H1 (cell line): ENCODE measurements around the gene OTUD1. TPM values are rescaled to one million over a fixed set of nuclear protein-coding genes. Genes with fewer than 3 reads are reported as not detected.
A peak's percentile ranks its signal among the peaks of the same experiment; 100 is the strongest.

Source experiments
- CTCF ChIA-PET: fragments of 300-600 bp; sonication (Branson Sonifier 250); formaldehyde crosslinking; loops from one replicate; lab custom pipeline; 2021; ENCODE audit not compliant: partially characterized antibody; lab: Charles Lee
- POLR2A ChIA-PET: fragments of 300-600 bp; sonication (Branson Sonifier 250); formaldehyde crosslinking; loops from one replicate; lab custom pipeline; 2021; ENCODE audit warnings: inconsistent platforms; ENCODE audit not compliant: partially characterized antibody; lab: Charles Lee
- DNase-seq, 2 experiments: peaks; one replicate each; pipeline versions ENCODE4 v3.0.0 to v3.0.0-alpha.2; 2010 to 2022; ENCODE audit warnings: low spot score in 2 of 2, low read depth in 1 of 2, mixed read lengths in 1 of 2
- FAIRE-seq: peaks from 2 replicates; lab custom pipeline; 2011; peaks lifted over from hg19 to GRCh38; lab: Jason Lieb, UNC
- H2AFZ ChIP-seq: 2 replicates; pipeline ENCODE4 v1.8.1; 2012; ENCODE audit warnings: low read length, inconsistent platforms
- H2AK5ac ChIP-seq: 2 replicates; pipeline ENCODE4 v1.6.1; 2013; ENCODE audit warnings: low read depth, low read length
- H2BK120ac ChIP-seq: replicated peaks from 2 replicates; pipeline ENCODE3; 2013; ENCODE audit warnings: low read depth, low read length, inconsistent platforms
- H2BK12ac ChIP-seq: 2 replicates; pipeline ENCODE4 v1.6.1; 2013; ENCODE audit warnings: low read depth, low read length
- H2BK15ac ChIP-seq: 2 replicates; pipeline ENCODE4 v1.6.1; 2013; ENCODE audit warnings: low read length
- H2BK20ac ChIP-seq: 2 replicates; pipeline ENCODE4 v1.6.1; 2013; ENCODE audit warnings: low read length
- H2BK5ac ChIP-seq: 2 replicates; pipeline ENCODE4 v1.6.1; 2013; ENCODE audit warnings: low read depth, low read length
- H3K14ac ChIP-seq: 2 replicates; pipeline ENCODE4 v1.6.1; 2013; ENCODE audit warnings: inconsistent platforms; ENCODE audit not compliant: insufficient read length
- H3K18ac ChIP-seq: 2 replicates; pipeline ENCODE4 v1.6.1; 2013; ENCODE audit warnings: low read length; ENCODE audit errors: extremely low read depth
- H3K23ac ChIP-seq: 2 replicates; pipeline ENCODE4 v1.6.1; 2013; ENCODE audit warnings: inconsistent platforms; ENCODE audit not compliant: insufficient read length
- H3K23me2 ChIP-seq: 2 replicates; pipeline ENCODE4 v1.6.1; 2013; ENCODE audit warnings: low read depth, low read length
- H3K27ac ChIP-seq: 2 replicates; pipeline ENCODE4 v1.6.1; 2011; ENCODE audit warnings: low read depth, low read length, inconsistent platforms
- H3K27me3 ChIP-seq, 4 experiments: replicated peaks in 1 of 4; 1 replicate in 1 of 4; 2 replicates in 3 of 4; pipeline versions ENCODE4 v1.6.1 to v1.8.1; 2011 to 2013; ENCODE audit warnings: low read length in 3 of 4, mild to moderate bottlenecking in 3 of 4, inconsistent platforms in 2 of 4, mixed read lengths in 2 of 4, moderate library complexity in 1 of 4; ENCODE audit not compliant: control insufficient read depth in 3 of 4, insufficient read depth in 3 of 4; ENCODE audit errors: extremely low read depth in 1 of 4
- H3K36me3 ChIP-seq, 4 experiments: 2 replicates each; pipeline versions ENCODE4 v1.6.1 to v1.8.1; 2011 to 2013; ENCODE audit warnings: mild to moderate bottlenecking in 4 of 4, low read length in 3 of 4, moderate library complexity in 2 of 4, control low read depth in 1 of 4, inconsistent platforms in 1 of 4; ENCODE audit not compliant: insufficient read depth in 4 of 4, control insufficient read depth in 2 of 4
- H3K4ac ChIP-seq: replicated peaks from 2 replicates; pipeline ENCODE3; 2013; ENCODE audit warnings: low read length, low read depth, mixed read lengths, inconsistent platforms; ENCODE audit not compliant: insufficient read length
- H3K4me1 ChIP-seq, 4 experiments: replicated peaks in 1 of 4; 1 replicate in 1 of 4; 2 replicates in 3 of 4; pipeline versions ENCODE4 v1.6.1 to v1.8.1; 2011 to 2013; ENCODE audit warnings: low read length in 3 of 4, inconsistent platforms in 2 of 4, mixed read lengths in 1 of 4; ENCODE audit not compliant: insufficient read depth in 4 of 4, control insufficient read depth in 3 of 4
- H3K4me2 ChIP-seq, 2 experiments: 2 replicates each; pipeline versions ENCODE4 v1.6.1 to v1.8.1; 2011 to 2013; ENCODE audit warnings: low read depth in 2 of 2, low read length in 2 of 2, control low read depth in 1 of 2, inconsistent platforms in 1 of 2, mild to moderate bottlenecking in 1 of 2; ENCODE audit not compliant: insufficient read depth in 1 of 2
- H3K4me3 ChIP-seq, 4 experiments: fragments of 200-600, 300-600 bp in 1 of 4; sonication (generic), shearing (Covaris generic), sonication (Bioruptor Twin) in 1 of 4; 2 replicates each; pipeline versions ENCODE4 v1.5.1 to v1.8.1; 2011 to 2016; ENCODE audit warnings: low read length in 4 of 4, low read depth in 3 of 4, control low read depth in 2 of 4, inconsistent platforms in 2 of 4, mild to moderate bottlenecking in 2 of 4, mixed read lengths in 1 of 4, moderate library complexity in 1 of 4; ENCODE audit not compliant: insufficient read depth in 2 of 4; ENCODE audit errors: extremely low read depth in 1 of 4
- H3K56ac ChIP-seq: replicated peaks from 2 replicates; pipeline ENCODE3; 2013; ENCODE audit warnings: low read depth, mild to moderate bottlenecking, mixed read lengths, low read length, inconsistent platforms; ENCODE audit not compliant: insufficient read length
- H3K79me1 ChIP-seq: 2 replicates; pipeline ENCODE4 v1.6.1; 2013; ENCODE audit warnings: low read depth, low read length, control low read depth
- H3K79me2 ChIP-seq, 2 experiments: 2 replicates each; pipeline versions ENCODE4 v1.6.1 to v1.8.1; 2012 to 2013; ENCODE audit warnings: low read length in 2 of 2, mild to moderate bottlenecking in 2 of 2, inconsistent platforms in 1 of 2; ENCODE audit not compliant: insufficient read depth in 2 of 2, control insufficient read depth in 1 of 2
- H3K9ac ChIP-seq, 4 experiments: replicated peaks in 1 of 4; 1 replicate in 1 of 4; 2 replicates in 3 of 4; pipeline versions ENCODE4 v1.6.1 to v1.8.1; 2011 to 2013; ENCODE audit warnings: low read depth in 3 of 4, low read length in 3 of 4, control low read depth in 2 of 4, mild to moderate bottlenecking in 2 of 4, moderate library complexity in 2 of 4, inconsistent platforms in 1 of 4; ENCODE audit errors: extremely low read depth in 1 of 4
- H3K9me3 ChIP-seq, 2 experiments: 2 replicates each; pipeline versions ENCODE4 v1.6.1 to v1.8.1; 2012 to 2013; ENCODE audit warnings: mild to moderate bottlenecking in 2 of 2, moderate library complexity in 2 of 2, control low read depth in 1 of 2, inconsistent platforms in 1 of 2, low read depth in 1 of 2, low read length in 1 of 2, mixed read lengths in 1 of 2; ENCODE audit not compliant: insufficient read depth in 2 of 2
- H4K20me1 ChIP-seq, 2 experiments: replicated peaks in 1 of 2; 2 replicates each; pipeline versions ENCODE3 to v1.8.1; 2011 to 2013; ENCODE audit warnings: inconsistent platforms in 2 of 2, low read length in 2 of 2, mild to moderate bottlenecking in 1 of 2; ENCODE audit not compliant: insufficient read depth in 2 of 2, control insufficient read depth in 1 of 2
- H4K5ac ChIP-seq: 2 replicates; pipeline ENCODE4 v1.6.1; 2013; ENCODE audit warnings: low read length, low read depth, mixed read lengths, inconsistent platforms; ENCODE audit not compliant: insufficient read length
- H4K8ac ChIP-seq: 2 replicates; pipeline ENCODE4 v1.8.0; 2013; ENCODE audit warnings: mild to moderate bottlenecking, moderate library complexity, low read length, inconsistent platforms; ENCODE audit not compliant: insufficient read depth; ENCODE audit errors: extremely low read depth
- H4K91ac ChIP-seq: replicated peaks from 2 replicates; pipeline ENCODE3; 2013; ENCODE audit warnings: low read length, mixed read lengths, inconsistent platforms; ENCODE audit not compliant: insufficient read length
- BACH1 ChIP-seq: IDR thresholded peaks from 2 replicates; pipeline ENCODE4 v1.6.1; 2012; ENCODE audit warnings: low read length, improper control_type of control experiment
- CEBPB ChIP-seq: IDR thresholded peaks from 2 replicates; pipeline ENCODE4 v1.6.1; 2012; ENCODE audit warnings: low read depth, low read length
- CHD2 ChIP-seq: IDR thresholded peaks from 2 replicates; pipeline ENCODE4 v1.6.1; 2012; ENCODE audit warnings: low read length, improper control_type of control experiment
- NRF1 ChIP-seq: IDR thresholded peaks from 2 replicates; pipeline ENCODE4 v1.6.1; 2011; ENCODE audit warnings: mild to moderate bottlenecking, low read depth, low read length, improper control_type of control experiment
- POLR2A ChIP-seq, 2 experiments: IDR thresholded peaks; 1 replicate in 1 of 2; 2 replicates in 1 of 2; pipeline ENCODE4 v1.6.1; 2011; ENCODE audit warnings: low read depth in 2 of 2, low read length in 2 of 2, mild to moderate bottlenecking in 2 of 2; ENCODE audit errors: control extremely low read depth in 1 of 2
- POU5F1 ChIP-seq: IDR thresholded peaks from 2 replicates; pipeline ENCODE4 v1.6.1; 2011; ENCODE audit warnings: low read depth, mild to moderate bottlenecking, low read length, moderate library complexity
- ZNF274 ChIP-seq: IDR thresholded peaks from 2 replicates; pipeline ENCODE4 v1.7.0; 2012; ENCODE audit warnings: low read length, borderline replicate concordance; ENCODE audit errors: extremely low read depth
- WGBS, 2 experiments: shearing (Covaris generic) in 1 of 2; methylation state at CpG; one replicate each; pipeline versions ENCODE4 v1.1.6 to v1.1.7; 2013 to 2015; ENCODE audit warnings: low lambda C conversion rate in 2 of 2, mixed read lengths in 2 of 2, inconsistent platforms in 1 of 2, low coverage in 1 of 2, missing lambda C conversion rate in 1 of 2; ENCODE audit not compliant: insufficient replicate concordance in 2 of 2, insufficient coverage in 1 of 2, insufficient read length in 1 of 2; ENCODE audit errors: extremely low coverage in 1 of 2, missing lambda C conversion rate in 1 of 2; 5-methylcytosine and 5-hydroxymethylcytosine counted together
- polyA plus RNA-seq, 7 experiments: library from polyadenylated mRNA; depleted of rRNA in 3 of 7; stranded (reverse) in 5 of 7; unstranded in 2 of 7; fragments of >200 nt in 5 of 7; fragments of 200-250 nt in 2 of 7; gene quantifications; 1 replicate in 5 of 7; 2 replicates in 1 of 7; 4 replicates in 1 of 7; pipeline versions ENCODE4 v1.2.1 to v1.2.3, GENCODE V29; 2011 to 2013; ENCODE audit warnings: missing spikeins in 2 of 7, mixed read lengths in 2 of 7
- total RNA-seq: library from RNA; stranded (reverse); fragmentation: NEBNext Ultra II Directional; extraction: Animal tissue kit (Norgen Biotek cat#: 25700); gene quantifications from 2 replicates; pipeline ENCODE4 v1.2.1, GENCODE V29; 2021
- TF ChIP-seq, protein P1 (sequence below): IDR thresholded peaks from 2 replicates; pipeline ENCODE4 v1.6.1; 2012; ENCODE audit warnings: inconsistent platforms
- TF ChIP-seq, protein P2 (sequence below): IDR thresholded peaks from 2 replicates; pipeline ENCODE4 v1.6.1; 2012; ENCODE audit warnings: low read length, inconsistent platforms

OTUD1 gene
- total and polyA plus RNA-seq, 2 of the 8 experiments (the other 6 are each of a cell fraction or from before 2014, with no cell fraction given), result 1.3 to 7.1 TPM

DNA sequence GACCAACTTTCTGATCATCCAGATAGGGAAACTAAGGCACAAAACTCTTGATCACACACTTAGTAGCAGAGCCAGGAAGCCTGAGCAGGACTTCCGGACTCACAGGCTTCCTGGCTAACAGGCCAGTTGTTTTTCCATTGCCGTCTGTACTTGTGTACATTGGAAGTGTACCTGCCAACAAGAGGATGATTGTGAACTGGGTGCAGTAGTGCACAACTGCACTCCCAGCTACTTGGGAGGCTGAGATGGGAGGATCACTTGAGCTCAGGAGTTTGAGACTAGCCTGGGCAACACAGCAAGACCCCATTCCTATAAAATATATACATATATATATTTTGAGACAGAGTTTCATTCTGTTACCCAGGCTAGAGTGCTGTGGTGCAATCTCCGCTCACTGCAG lies 35.2 kb upstream of the OTUD1 start:
- ChIA-PET POLR2A (no interaction called here), CTCF (interaction anchor here (0.6 to 2.6 kb wide), 3 partner anchors 8 to 37 kb away, joined by 3 to 7 read pairs (median 3); no protein-coding TSS in a partner anchor)
- Histone ChIP-seq H2AFZ (no peak overlapping the region), H3K27me3 (no peaks in the 10 kb centered on the region), H2BK120ac (no peak overlapping the region), H3K79me1 (no peaks in the 10 kb centered on the region), H3K79me2 (no peaks in the 10 kb centered on the region), H2BK5ac (no peak overlapping the region), H3K56ac (no peak overlapping the region), H3K9ac (no peak overlapping the region), H2AK5ac (no peak overlapping the region), H2BK20ac (no peak overlapping the region), H3K9me3 (no peaks in the 10 kb centered on the region), H2BK15ac (no peak overlapping the region), H3K14ac (no peak overlapping the region), H3K23ac (no peak overlapping the region), H3K36me3 (no peaks in the 10 kb centered on the region), H3K23me2 (no peaks in the 10 kb centered on the region), H3K4me3 (no peak overlapping the region), H2BK12ac (0 out of 2 replicates have a peak overlapping the region, but pooled peaks have one; percentile 13), H3K18ac (no peak overlapping the region), H4K91ac (peak overlapping the region; percentile 65), H4K8ac (peak overlapping the region; percentile 63; the same call in 1 of the 2 replicates), H3K27ac (no peak overlapping the region), H3K4ac (no peak overlapping the region)
- WGBS, 2 experiments, result 84% methylated on average over 3 of the region's 3 CpGs; no CpG with 5 or more reads in 1 of the 2 experiments
- FAIRE-seq, result no peak
- TF ChIP-seq CEBPB (no peak), BACH1 (no peak), POU5F1 (no peak), POLR2A (IDR thresholded peaks at IDR 0.05; ENCODE audit: control extremely low read depth in 1 of 2, low read depth in 2 of 2, low read length in 2 of 2) (no peak), NRF1 (no peak), ZNF274 (no peak), CHD2 (no peak)
- TF ChIP-seq, protein P1, sequence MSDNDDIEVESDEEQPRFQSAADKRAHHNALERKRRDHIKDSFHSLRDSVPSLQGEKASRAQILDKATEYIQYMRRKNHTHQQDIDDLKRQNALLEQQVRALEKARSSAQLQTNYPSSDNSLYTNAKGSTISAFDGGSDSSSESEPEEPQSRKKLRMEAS, result no peak
- TF ChIP-seq, protein P2, sequence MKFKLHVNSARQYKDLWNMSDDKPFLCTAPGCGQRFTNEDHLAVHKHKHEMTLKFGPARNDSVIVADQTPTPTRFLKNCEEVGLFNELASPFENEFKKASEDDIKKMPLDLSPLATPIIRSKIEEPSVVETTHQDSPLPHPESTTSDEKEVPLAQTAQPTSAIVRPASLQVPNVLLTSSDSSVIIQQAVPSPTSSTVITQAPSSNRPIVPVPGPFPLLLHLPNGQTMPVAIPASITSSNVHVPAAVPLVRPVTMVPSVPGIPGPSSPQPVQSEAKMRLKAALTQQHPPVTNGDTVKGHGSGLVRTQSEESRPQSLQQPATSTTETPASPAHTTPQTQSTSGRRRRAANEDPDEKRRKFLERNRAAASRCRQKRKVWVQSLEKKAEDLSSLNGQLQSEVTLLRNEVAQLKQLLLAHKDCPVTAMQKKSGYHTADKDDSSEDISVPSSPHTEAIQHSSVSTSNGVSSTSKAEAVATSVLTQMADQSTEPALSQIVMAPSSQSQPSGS, result no peak
- TF ChIP-seq, all 59 proteins: peak for 0
- Histone ChIP-seq H3K4me1 (peaks cover 0 to 3% (median 2%) of the 10 kb centered on the region in 4 experiments; a peak in 2 of 7 replicates), H4K5ac (no peak overlapping the region), H4K20me1 (no peaks in the 10 kb centered on the region), H3K4me2 (no peak overlapping the region)
- DNase-seq, result no peak
